ENCODE measurements around the gene BNIP3.

Gene BNIP3

GRCh38 chr10:132027423-132027983, 45.8 kb upstream of the BNIP3 start:
- no peaks in the 10 kb centered on the region for H3K36me3 ChIP-seq (ENCODE audit: control insufficient read depth, low read length)
- no peak overlapping the region for H3K4me2 ChIP-seq (ENCODE audit: low read length)
- TF ChIP-seq, protein P1, sequence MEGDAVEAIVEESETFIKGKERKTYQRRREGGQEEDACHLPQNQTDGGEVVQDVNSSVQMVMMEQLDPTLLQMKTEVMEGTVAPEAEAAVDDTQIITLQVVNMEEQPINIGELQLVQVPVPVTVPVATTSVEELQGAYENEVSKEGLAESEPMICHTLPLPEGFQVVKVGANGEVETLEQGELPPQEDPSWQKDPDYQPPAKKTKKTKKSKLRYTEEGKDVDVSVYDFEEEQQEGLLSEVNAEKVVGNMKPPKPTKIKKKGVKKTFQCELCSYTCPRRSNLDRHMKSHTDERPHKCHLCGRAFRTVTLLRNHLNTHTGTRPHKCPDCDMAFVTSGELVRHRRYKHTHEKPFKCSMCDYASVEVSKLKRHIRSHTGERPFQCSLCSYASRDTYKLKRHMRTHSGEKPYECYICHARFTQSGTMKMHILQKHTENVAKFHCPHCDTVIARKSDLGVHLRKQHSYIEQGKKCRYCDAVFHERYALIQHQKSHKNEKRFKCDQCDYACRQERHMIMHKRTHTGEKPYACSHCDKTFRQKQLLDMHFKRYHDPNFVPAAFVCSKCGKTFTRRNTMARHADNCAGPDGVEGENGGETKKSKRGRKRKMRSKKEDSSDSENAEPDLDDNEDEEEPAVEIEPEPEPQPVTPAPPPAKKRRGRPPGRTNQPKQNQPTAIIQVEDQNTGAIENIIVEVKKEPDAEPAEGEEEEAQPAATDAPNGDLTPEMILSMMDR (IDR thresholded peaks at IDR 0.05; ENCODE audit: low read depth, low read length, poor library complexity, severe bottlenecking) = no peak
- no peak for TF ChIP-seq EZH2phosphoT487 (IDR thresholded peaks at IDR 0.05; ENCODE audit: borderline replicate concordance, low read length)
- H3K4me1 ChIP-seq (ENCODE audit: control insufficient read depth, low read length) = no peaks in the 10 kb centered on the region
- no peaks in the 10 kb centered on the region for H3F3A ChIP-seq (ENCODE audit: control insufficient read depth, insufficient read depth)
- H3K9me2 ChIP-seq (replicated peaks; ENCODE audit: control insufficient read depth, low read length) = no peaks in the 10 kb centered on the region
- H4K20me1 ChIP-seq (ENCODE audit: control insufficient read depth, insufficient read depth, low read depth, low read length) = no peaks in the 10 kb centered on the region
- H3K4me3 ChIP-seq (ENCODE audit: low read length) = no peak overlapping the region
- H3K79me2 ChIP-seq (ENCODE audit: control insufficient read depth, low read length) = no peaks in the 10 kb centered on the region
- peaks cover 2% of the 10 kb centered on the region; the same call in 1 of the 2 replicates for H3K27me3 ChIP-seq (ENCODE audit: control insufficient read depth, low read length)
- H3K9me3 ChIP-seq (ENCODE audit: control insufficient read depth, insufficient read depth, low read length) = no peaks in the 10 kb centered on the region
- no peak overlapping the region for H3K27ac ChIP-seq (ENCODE audit: low read depth, low read length)

GRCh38 chr10:132023092-132023811, 41.5 kb upstream of the BNIP3 start:
- Histone ChIP-seq H3K79me2 (ENCODE audit: control insufficient read depth, low read length) (no peaks in the 10 kb centered on the region), H3K4me2 (ENCODE audit: low read length) (no peak overlapping the region), H3K4me1 (ENCODE audit: control insufficient read depth, low read length) (no peaks in the 10 kb centered on the region), H3K36me3 (ENCODE audit: control insufficient read depth, low read length) (no peaks in the 10 kb centered on the region), H3K27ac (ENCODE audit: low read depth, low read length) (no peak overlapping the region), H3K27me3 (ENCODE audit: control insufficient read depth, low read length) (peaks cover 2% of the 10 kb centered on the region; the same call in 1 of the 2 replicates), H3K9me3 (ENCODE audit: control insufficient read depth, insufficient read depth, low read length) (no peaks in the 10 kb centered on the region), H3K9me2 (replicated peaks; ENCODE audit: control insufficient read depth, low read length) (no peaks in the 10 kb centered on the region), H3F3A (ENCODE audit: control insufficient read depth, insufficient read depth) (no peaks in the 10 kb centered on the region), H4K20me1 (ENCODE audit: control insufficient read depth, insufficient read depth, low read depth, low read length) (no peaks in the 10 kb centered on the region), H3K4me3 (ENCODE audit: low read length) (no peak overlapping the region)
- TF ChIP-seq EZH2phosphoT487 (IDR thresholded peaks at IDR 0.05; ENCODE audit: borderline replicate concordance, low read length) = no peak
- TF ChIP-seq, protein P1 (IDR thresholded peaks at IDR 0.05; ENCODE audit: low read depth, low read length, poor library complexity, severe bottlenecking) = peak; percentile 82

DNA sequence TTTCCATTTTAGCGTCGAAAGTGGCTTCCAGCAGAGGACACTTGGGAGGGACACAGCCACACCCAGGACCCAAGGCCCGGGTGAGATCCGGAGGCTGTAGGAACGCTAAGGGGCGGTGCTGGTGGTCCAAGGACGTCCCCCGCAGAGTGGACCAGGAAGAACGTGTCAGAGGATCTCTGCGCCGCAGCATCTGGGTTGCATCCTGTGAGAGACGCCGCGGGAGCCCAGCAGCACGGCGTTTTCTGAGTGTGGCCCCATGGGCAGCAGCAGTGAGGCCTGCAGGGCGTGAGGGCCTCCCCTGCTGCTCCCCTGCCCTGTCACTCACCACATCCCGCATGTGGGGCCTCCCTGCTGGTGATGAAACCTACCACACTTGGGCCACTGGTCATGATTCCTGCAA, 40.5 kb upstream of the BNIP3 start:
- Histone ChIP-seq H3K79me2 (ENCODE audit: control insufficient read depth, low read length) (no peaks in the 10 kb centered on the region), H3K9me3 (ENCODE audit: control insufficient read depth, insufficient read depth, low read length) (no peaks in the 10 kb centered on the region), H3K27me3 (ENCODE audit: control insufficient read depth, low read length) (no peaks in the 10 kb centered on the region), H3K36me3 (ENCODE audit: control insufficient read depth, low read length) (no peaks in the 10 kb centered on the region), H3K4me2 (ENCODE audit: low read length) (no peak overlapping the region), H3K9me2 (replicated peaks; ENCODE audit: control insufficient read depth, low read length) (no peaks in the 10 kb centered on the region), H3K4me1 (ENCODE audit: control insufficient read depth, low read length) (no peaks in the 10 kb centered on the region), H3F3A (ENCODE audit: control insufficient read depth, insufficient read depth) (no peaks in the 10 kb centered on the region), H3K4me3 (ENCODE audit: low read length) (no peak overlapping the region), H4K20me1 (ENCODE audit: control insufficient read depth, insufficient read depth, low read depth, low read length) (no peaks in the 10 kb centered on the region), H3K27ac (ENCODE audit: low read depth, low read length) (no peak overlapping the region)
- TF ChIP-seq EZH2phosphoT487 (IDR thresholded peaks at IDR 0.05; ENCODE audit: borderline replicate concordance, low read length) = no peak
- TF ChIP-seq, protein P1 (IDR thresholded peaks at IDR 0.05; ENCODE audit: low read depth, low read length, poor library complexity, severe bottlenecking) = no peak

Data from DOHH2 (cell line).